GM12865 (cell line): ENCODE measurements around the gene WBP2NL.

Experiments used
- DNase-seq: peaks from one replicate; pipeline ENCODE4 v3.0.0; 2010; ENCODE audit warnings: low read depth
- H3K4me3 ChIP-seq: 2 replicates; pipeline ENCODE4 v1.5.1; 2011; ENCODE audit warnings: mild to moderate bottlenecking, low read depth, low read length, control low read depth
- CTCF ChIP-seq: IDR thresholded peaks from 2 replicates; pipeline ENCODE4 v1.5.1; 2011; ENCODE audit warnings: low read length, control low read depth, low read depth, inconsistent platforms; ENCODE audit not compliant: insufficient read depth; ENCODE audit errors: missing control alignments

The WBP2NL gene

DNA sequence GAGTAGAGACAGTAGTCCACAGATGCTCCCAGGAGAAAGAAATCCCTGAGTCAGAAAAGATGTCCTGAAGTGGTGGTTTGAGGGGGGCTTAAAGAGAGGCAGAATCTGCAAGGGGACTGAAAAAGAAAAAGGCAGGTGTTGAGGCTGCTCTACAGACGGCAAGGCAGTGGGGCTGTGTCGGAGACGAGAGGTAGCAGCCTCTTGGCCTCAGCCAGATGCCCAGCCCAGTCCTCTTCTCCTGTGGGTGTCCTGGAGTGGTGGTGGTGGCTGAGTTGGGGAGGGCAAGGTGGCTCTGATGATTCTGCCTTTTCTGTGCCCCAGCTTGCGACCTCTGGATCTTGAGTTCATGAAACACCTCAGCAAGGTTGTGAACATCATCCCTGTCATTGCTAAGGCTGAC is 9.3 kb upstream of the WBP2NL start:
- DNase-seq, result no peak
- H3K4me3 ChIP-seq, result no peak overlapping the region
- TF ChIP-seq CTCF, result no peak

DNA sequence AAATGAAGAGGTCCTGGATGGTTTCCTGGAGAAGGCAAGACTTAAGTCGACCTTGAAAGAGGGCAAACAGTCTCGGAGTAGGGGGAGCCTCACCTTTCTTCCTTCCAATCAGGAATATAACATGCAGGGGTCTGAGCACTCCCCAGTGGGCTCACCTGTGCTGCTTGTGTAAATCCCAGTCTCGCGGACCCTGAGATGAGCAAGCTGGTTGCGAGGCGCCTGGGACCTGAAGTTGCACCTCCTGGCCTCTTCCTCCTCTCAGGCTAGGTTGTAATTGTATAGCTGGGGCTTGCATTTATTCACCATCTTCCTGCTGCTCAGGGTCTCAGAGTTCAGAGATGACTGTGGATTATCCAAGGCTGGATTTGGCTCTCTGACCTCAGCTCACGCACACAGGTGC is 7.5 kb upstream of the WBP2NL start:
- TF ChIP-seq CTCF, result no peak
- DNase-seq, result no peak
- H3K4me3 ChIP-seq, result no peak overlapping the region

GRCh38 chr22:41992496-41992895 is 6.1 kb upstream of the WBP2NL start:
- DNase-seq, result no peak
- no peak overlapping the region for H3K4me3 ChIP-seq
- no peak for TF ChIP-seq CTCF

DNA sequence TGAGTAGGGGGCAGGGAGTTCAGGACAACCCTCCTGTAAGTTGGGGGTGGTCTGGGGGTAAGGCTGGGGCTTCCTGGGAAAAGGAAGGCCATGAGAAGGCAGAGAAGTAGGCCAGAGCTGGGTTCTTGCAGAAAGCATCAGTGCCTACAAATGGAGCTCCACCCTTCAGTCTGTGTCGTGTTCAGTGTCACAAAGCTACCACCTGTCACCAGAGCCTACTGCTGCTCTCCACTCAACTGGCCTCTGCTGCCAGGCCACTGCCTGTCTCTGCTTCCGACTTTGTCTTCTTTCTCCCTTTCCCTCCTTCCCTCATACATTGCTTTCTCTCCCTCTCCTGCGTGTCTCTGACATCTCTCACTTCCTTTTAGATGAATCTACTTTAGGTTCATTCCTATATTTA is 3.4 kb upstream of the WBP2NL start:
- peak; percentile 57 for DNase-seq
- TF ChIP-seq CTCF, result no peak
- H3K4me3 ChIP-seq, result no peak overlapping the region

DNA sequence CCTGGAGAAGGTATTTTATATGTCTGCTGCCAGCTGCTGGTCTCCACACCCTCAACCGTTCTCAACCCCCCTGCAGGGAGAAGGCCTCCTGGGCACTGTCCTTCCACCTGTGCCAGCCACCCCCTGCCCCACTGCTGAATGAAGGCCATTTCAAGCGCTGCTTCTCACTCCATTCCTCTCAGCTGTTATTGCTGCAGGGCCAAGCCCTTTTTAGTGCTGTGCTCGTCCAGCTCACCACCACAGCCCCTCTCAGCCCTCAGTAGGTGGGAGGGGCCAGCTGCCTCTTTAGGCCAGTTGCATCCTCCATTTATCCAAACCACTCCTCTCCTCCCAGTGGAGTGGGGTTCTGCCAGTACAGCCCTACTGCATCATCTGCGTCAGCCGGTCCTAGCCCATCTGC is 1.8 kb upstream of the WBP2NL start:
- TF ChIP-seq CTCF, result no peak
- DNase-seq, result no peak
- H3K4me3 ChIP-seq, result no peak overlapping the region

DNA sequence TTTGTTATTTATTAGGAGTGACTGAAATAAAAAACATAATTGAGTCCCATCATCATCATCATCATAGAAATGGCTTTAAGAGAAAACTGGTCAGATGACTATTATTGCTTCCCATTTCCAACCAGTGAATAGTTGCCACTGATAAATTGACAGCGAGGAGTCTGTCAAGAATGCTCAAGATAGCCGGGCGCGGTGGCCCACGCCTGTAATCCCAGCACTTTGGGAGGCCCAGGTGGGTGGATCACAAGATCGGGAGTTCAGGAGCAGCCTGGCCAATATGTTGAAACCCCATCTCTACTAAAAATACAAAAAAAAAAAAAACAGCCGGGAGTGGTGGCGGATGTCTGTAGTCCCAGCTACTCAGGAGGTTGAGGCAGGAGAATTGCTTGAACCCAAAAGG is 1.9 kb downstream of the WBP2NL start:
- no peak overlapping the region for H3K4me3 ChIP-seq
- TF ChIP-seq CTCF, result no peak
- no peak for DNase-seq

- H3K4me3 ChIP-seq, result no peak overlapping the region
- TF ChIP-seq CTCF, result no peak
- no peak for DNase-seq
These were observed 2.5 kb downstream of the WBP2NL start for GRCh38 chr22:42001121-42001520.
